Muscle of arm (tissue), 14 donors: ENCODE measurements around the gene UBL5. TPM values are rescaled to one million over a fixed set of nuclear protein-coding genes. Genes with fewer than 3 reads are reported as not detected.
"Not testable (repeated sequence)": the region's sequence is repeated elsewhere in the genome, so short reads cannot be mapped to it uniquely, and the experiment has no call there.

Source experiments
- DNase-seq: peaks from one replicate; pipeline ENCODE4 v3.0.0-alpha.2; 2013
- long read RNA-seq, 11 donors: transcript quantifications; one replicate each; lab custom pipeline, GENCODE V29; 2026
- polyA plus RNA-seq, 12 donors: library from polyadenylated mRNA; unstranded; fragments of 120-200 nt; gene quantifications; one replicate each; pipeline ENCODE4 v1.2.1, GENCODE V29; 2013; ENCODE audit not compliant: insufficient read length in 12 of 12

UBL5 gene
- polyA plus RNA-seq: 100 to 1,000 TPM in 11 of 12 donors, not detected in 1; 111 to 252 (median 182) TPM
- long read RNA-seq, donor 1, transcript UBL5-202 (5 exons, 432 nt): major isoform, 224 of 278 reads
- long read RNA-seq, donor 1, transcript UBL5-201 (5 exons, 513 nt): minor isoform, 17 of 278 reads
- long read RNA-seq, donor 1, partial matches to known transcripts: 35 of 278 reads
- long read RNA-seq, donor 1, other reads (novel, unspliced or antisense): 0 of 278 reads
- long read RNA-seq, donor 2, transcript UBL5-201 (5 exons, 513 nt): minor isoform, 29 of 249 reads
- long read RNA-seq, donor 2, transcript UBL5-202 (5 exons, 432 nt): major isoform, 169 of 249 reads
- long read RNA-seq, donor 2, partial matches to known transcripts: 49 of 249 reads
- long read RNA-seq, donor 2, other reads (novel, unspliced or antisense): 0 of 249 reads
- long read RNA-seq, donor 3, transcript UBL5-202 (5 exons, 432 nt): major isoform, 100 of 127 reads
- long read RNA-seq, donor 3, transcript UBL5-201 (5 exons, 513 nt): minor isoform, 19 of 127 reads
- long read RNA-seq, donor 3, partial matches to known transcripts: 8 of 127 reads
- long read RNA-seq, donor 3, other reads (novel, unspliced or antisense): 0 of 127 reads
- long read RNA-seq, donor 4, transcript UBL5-202 (5 exons, 432 nt): major isoform, 69 of 88 reads
- long read RNA-seq, donor 4, partial matches to known transcripts: 12 of 88 reads
- long read RNA-seq, donor 4, other reads (novel, unspliced or antisense): 0 of 88 reads
- long read RNA-seq, donor 5, transcript UBL5-202 (5 exons, 432 nt): major isoform, 189 of 232 reads
- long read RNA-seq, donor 5, transcript UBL5-201 (5 exons, 513 nt): minor isoform, 25 of 232 reads
- long read RNA-seq, donor 5, partial matches to known transcripts: 16 of 232 reads
- long read RNA-seq, donor 5, other reads (novel, unspliced or antisense): 0 of 232 reads
- long read RNA-seq, donor 6, transcript UBL5-202 (5 exons, 432 nt): major isoform, 104 of 145 reads
- long read RNA-seq, donor 6, transcript UBL5-201 (5 exons, 513 nt): minor isoform, 13 of 145 reads
- long read RNA-seq, donor 6, partial matches to known transcripts: 24 of 145 reads
- long read RNA-seq, donor 6, other reads (novel, unspliced or antisense): 0 of 145 reads
- long read RNA-seq, donor 7, transcript UBL5-202 (5 exons, 432 nt): major isoform, 88 of 108 reads
- long read RNA-seq, donor 7, transcript UBL5-201 (5 exons, 513 nt): minor isoform, 8 of 108 reads
- long read RNA-seq, donor 7, partial matches to known transcripts: 11 of 108 reads
- long read RNA-seq, donor 7, other reads (novel, unspliced or antisense): 0 of 108 reads
- long read RNA-seq, donor 8, transcript UBL5-201 (5 exons, 513 nt): minor isoform, 14 of 181 reads
- long read RNA-seq, donor 8, transcript UBL5-202 (5 exons, 432 nt): major isoform, 152 of 181 reads
- long read RNA-seq, donor 8, partial matches to known transcripts: 14 of 181 reads
- long read RNA-seq, donor 8, other reads (novel, unspliced or antisense): 0 of 181 reads
- long read RNA-seq, donor 9, transcript UBL5-202 (5 exons, 432 nt): major isoform, 125 of 152 reads
- long read RNA-seq, donor 9, transcript UBL5-201 (5 exons, 513 nt): minor isoform, 13 of 152 reads
- long read RNA-seq, donor 9, partial matches to known transcripts: 12 of 152 reads
- long read RNA-seq, donor 9, other reads (novel, unspliced or antisense): 0 of 152 reads
- long read RNA-seq, donor 10, transcript UBL5-202 (5 exons, 432 nt): major isoform, 110 of 132 reads
- long read RNA-seq, donor 10, transcript UBL5-201 (5 exons, 513 nt): minor isoform, 8 of 132 reads
- long read RNA-seq, donor 10, partial matches to known transcripts: 13 of 132 reads
- long read RNA-seq, donor 10, other reads (novel, unspliced or antisense): 0 of 132 reads
- long read RNA-seq, donor 11, transcript UBL5-202 (5 exons, 432 nt): major isoform, 230 of 289 reads
- long read RNA-seq, donor 11, transcript UBL5-201 (5 exons, 513 nt): minor isoform, 14 of 289 reads
- long read RNA-seq, donor 11, partial matches to known transcripts: 39 of 289 reads
- long read RNA-seq, donor 11, other reads (novel, unspliced or antisense): 0 of 289 reads

DNA sequence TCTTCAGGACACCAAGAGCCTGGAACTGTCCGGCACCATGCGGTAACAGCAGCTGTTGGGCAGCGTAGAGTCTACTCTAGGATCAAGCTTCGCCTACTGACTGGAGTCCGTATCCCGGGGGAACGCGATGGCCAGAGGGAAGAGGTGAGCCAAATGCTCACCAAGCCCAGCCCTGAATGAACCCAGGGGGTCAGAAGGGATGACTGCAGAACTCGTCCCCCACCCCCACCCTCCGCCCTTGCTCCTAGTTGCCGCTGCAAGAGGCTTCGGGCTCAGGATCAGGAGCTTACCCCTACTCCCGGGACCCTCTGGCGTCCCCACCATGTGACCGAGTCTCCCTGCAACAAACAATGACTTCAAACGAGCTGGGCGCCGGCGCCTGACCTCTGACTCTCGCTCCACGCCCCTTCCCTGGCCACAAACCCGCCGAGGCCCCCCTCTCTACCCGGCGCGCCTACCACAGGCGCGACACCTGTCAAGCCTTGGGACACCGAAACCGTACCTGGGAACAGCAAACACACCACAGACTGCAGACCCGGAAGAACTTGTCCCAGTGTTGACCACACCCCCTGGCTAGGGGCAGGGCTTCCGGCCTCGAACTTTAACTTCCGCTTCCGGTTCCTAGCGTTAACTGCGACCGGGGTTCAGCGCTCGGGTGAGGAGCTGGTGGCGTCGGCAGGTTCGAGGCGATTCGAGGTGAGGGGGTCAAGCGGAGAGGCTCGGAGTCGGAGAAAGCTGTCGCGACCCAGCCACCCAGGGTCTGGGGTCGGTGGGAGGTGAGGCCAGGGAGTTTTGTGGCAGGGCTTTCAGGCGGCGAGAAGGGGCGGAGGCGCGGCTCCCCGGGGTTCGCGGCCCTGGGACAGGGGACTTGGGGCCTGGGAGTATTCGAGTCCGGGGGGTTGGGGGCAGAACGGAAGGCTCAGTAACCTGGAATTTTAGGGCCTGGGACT lies at the start of gene UBL5:
TSS of gene UBL5 (plus strand) at position 630 of the 950 bp plus-strand sequence. CDS start 420 bp downstream, outside the sequence.
- peak; percentile 91 for DNase-seq

DNA sequence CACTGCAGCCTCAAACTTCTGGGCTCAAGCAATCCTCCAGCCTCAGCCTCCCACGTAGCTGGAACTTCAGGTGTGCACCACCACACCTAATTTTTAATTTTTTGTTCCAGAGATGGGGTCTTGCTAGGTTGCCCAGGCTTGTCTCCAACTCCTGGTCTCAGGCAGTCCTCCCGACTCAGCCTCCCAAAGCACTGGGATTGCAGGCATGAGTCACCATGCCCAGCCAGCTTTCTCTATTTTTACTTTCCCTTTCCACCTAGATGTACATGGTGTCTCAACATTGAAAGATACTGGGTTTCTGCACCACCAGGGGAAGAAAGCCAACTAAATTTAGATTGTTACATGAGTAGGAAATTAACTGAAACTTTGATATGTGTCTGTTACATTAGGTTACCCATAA lies 45.4 kb upstream of the UBL5 start:
- DNase-seq: no peak

DNA sequence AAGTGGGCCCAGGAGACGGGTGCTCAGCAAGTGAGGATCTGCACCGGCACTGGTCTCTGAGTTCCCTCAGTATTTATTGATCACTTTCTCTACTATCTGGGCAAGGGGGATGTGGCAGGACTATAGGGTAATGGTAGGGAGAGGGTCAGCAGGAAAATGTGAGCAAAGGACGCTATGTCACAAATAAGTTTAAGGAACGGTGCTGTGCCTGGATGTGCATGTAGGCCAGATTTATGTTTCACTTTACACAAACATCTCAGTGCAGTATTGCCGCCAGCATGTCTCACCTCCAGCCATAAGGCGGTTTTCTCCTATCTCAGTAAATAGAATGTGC lies 43.6 kb upstream of the UBL5 start:
- not testable (repeated sequence) for DNase-seq

DNA sequence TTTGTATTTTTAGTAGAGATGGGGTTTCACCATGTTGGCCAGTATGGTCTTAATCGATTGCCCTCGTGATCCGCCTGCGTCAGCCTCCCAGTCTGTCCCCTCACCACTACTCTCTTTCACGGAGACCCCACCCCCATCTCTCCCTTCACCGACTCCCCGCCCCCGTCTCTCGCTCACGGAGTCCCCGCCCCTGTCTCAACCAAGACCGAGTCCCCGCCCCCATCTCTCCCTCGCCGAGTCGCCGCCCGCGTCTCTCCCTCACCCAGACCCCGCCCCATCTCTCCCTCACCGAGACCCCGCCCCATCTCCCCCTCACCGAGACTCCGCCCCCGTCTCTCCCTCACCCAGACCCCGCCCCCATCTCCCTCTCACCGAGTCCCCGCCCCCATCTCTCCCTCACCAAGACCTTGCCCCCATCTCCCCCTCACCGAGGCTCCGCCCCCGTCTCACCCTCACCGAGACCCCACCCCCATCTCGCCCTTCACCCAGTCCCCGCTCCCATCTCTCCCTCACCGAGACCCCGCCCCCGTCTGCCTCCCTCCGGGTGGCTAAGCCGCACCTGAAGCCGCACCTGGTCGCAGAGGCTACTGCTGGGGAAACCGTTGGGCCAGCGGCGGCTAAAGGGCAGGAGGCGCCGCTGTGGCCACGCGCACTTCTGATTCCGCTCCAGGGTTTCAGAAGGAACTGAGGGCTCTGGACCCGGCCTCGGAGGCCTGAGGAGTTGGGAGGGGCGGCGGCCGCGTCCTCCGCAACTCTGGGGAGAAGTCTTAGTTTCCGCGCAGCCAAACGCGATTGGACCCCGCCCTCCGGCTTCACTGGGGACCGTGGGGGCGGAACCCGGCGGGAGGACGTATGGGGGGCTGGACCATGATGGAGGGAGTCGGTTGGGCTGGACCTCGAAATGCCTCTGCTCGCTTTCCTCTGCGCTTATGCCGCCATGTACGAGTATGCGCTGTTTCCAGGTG lies 42.1 kb upstream of the UBL5 start:
- DNase-seq: peak; percentile 96

DNA sequence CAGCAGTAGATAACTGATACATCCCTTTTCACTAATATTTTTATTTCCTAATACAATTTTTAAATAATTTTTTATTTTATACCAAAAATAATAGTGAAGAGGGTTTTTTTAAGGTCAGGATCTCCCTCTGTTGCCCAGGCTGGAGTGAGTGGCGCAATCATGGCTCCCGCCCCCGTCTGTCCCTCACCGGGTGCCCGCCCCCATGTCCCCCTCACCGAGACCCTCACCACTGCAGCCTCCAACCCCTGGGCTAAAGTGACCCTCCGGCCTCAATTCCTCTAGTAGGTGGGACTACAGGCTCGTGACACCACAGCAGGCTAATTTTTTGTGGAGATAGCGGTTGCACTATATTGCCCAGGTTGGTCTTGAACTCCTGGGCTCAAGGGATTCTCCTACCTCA lies 41.4 kb upstream of the UBL5 start:
- no peak for DNase-seq

DNA sequence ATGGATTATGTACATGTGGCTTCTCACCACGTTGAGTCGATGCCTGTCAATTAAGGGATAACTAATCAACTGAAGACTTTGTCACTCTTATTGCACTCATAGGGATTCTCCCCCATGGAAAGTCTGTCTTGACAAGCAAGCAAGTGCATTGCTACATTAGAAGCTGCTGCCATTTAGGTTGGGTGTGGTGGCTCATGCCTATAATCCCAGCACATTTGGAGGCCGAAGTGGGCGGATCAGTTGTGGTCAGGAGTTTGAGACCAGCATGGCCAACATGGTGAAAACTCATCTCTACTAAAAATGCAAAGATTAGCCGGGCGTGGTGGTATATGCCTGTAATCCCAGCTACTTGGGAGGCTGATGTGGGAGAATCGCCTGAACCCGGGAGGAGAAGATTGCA lies 40.9 kb upstream of the UBL5 start:
- DNase-seq: no peak

DNA sequence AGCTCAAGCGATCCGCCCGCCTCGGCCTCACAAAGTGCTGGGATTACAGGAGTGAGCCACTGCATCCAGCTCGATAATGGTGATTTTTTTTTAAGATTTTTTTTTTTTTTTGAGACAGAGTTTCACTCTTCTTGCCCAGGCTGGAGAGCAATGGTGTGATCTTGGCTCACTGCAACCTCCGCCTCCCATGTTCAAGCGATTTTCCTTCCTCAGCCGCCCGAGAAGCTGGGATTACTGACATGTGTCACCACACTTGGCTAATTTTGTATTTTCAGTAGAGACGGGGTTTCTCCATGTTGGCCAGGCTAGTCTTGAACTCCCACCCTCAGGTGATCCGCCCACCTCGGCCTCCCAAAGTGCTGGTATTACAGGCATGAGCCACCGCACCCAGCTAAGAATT lies 39.1 kb upstream of the UBL5 start:
- DNase-seq: not testable (repeated sequence)

DNA sequence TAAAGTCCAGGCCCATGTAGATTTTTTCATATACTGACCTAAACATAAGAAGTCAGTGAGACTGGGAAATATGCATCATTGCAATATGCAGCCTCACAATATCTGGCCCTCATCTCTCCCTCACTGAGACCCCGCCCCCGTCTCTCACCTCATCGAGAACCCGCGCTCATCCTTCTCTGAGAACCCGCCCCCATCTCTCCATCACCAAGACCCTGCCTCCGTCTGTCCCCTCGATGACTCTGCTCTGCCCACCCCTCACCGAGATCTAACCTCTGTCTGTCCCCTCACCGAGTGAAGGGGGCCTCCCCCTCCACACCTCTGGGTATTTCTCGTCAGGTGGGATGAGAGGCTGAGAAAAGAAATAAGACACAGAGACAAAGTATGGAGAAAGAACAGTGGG lies 38.7 kb upstream of the UBL5 start:
- DNase-seq: no peak

DNA sequence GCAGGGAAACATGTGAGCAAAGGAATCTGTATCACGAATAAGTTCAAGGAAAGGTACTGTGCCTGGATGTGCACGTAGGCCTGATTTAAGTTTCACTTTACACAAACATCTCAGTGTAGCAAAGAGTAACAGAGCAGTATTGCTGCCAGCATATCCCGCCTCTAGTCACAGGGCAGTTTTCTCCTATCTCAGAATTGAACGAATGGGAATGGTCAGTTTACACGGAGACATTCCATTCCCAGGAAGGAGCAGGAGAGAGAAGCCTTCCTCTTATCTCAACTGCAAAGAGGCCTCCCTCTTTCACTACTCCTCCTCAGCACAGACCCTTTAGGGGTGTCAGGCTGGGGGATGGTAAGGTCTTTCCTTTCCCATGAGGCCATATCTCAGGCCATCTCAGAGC lies 38.1 kb upstream of the UBL5 start:
- not testable (repeated sequence) for DNase-seq

DNA sequence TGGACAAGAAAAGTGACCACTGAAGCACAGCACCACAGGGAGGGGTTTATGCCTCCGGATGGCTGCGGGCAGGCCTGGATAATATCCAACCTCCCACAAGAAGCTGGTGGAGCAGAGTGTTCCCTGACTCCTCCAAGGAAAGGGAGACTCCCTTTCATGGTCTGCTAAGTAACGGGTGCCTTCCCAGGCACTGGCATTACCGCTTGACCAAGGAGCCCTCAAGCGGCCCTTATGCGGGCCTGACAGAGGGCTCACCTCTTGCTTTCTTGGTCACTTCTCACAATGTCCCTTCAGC lies 36.7 kb upstream of the UBL5 start:
- not testable (repeated sequence) for DNase-seq

DNA sequence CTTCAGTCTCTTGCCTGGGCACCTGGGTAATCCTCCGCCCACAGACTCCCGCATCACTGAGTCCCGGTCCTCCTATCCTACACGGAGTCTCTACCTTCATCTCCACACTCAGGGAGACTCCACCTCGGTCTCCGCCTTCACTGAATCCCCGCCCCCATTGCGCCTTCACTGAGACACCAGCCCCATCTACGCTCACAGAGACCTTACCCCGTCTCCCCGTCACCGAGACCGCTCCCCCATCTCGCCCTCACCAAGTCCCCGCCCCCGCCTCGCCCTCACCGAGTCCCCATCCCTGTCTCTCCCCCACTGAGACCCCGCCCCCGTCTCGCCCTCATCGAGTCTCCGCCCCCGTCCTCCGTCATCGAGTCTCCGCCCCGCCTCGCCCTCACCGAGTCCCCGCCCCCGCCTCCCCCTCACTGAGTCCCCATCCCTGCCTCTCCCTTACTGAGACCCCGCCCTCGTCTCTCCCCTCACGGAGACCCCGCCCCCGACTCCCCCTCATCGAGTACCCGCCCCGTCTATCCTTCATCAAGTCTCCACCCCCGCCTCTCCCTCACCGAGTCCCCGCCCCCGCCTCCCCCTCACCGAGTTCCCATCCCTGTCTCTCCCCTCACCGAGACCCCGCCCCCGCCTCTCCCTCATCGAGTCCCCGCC lies 36.0 kb upstream of the UBL5 start:
- DNase-seq: peak; percentile 95

DNA sequence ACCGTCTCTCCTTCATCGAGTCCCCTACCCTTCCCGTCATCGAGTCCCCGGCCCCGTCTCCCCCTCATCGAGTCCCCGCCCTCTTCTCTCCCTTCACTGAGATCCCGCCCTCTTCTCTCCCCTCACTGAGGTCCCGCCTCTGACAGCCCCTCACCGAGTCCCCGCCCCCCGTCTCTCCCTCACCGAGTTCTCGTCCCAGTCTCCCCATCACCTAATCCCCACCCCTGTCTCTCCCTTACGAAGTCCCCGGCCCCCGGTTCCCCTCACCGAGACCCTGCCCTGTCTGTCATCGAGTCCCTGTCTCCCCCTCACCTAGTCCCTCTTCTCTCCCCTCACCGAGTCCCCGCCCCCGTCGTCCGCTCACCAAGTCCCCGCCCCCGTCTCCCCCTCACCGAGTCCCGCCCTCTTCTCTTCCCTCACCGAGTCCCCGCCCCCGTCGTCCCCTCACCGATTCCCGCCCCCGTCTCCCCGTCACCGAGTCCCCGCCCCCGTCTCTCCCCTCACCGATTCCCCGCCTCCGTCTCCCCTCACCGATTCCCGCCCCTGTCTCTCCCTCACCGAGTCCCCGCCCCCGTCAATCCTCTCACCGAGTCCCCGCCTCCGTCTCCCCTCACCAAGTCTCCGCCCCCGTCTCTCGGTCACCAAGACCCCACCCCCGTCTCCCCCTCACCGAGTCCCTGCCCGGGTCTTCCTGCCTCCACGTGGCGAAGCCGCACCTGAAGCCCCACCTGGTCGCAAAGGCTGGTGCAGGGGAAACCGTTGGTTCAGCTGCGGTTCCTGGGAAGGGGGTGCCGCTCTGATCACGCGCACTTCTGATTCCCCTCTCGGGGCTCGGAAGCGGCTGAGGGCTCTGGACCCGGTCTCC lies 35.3 kb upstream of the UBL5 start:
- peak; percentile 96 for DNase-seq

DNA sequence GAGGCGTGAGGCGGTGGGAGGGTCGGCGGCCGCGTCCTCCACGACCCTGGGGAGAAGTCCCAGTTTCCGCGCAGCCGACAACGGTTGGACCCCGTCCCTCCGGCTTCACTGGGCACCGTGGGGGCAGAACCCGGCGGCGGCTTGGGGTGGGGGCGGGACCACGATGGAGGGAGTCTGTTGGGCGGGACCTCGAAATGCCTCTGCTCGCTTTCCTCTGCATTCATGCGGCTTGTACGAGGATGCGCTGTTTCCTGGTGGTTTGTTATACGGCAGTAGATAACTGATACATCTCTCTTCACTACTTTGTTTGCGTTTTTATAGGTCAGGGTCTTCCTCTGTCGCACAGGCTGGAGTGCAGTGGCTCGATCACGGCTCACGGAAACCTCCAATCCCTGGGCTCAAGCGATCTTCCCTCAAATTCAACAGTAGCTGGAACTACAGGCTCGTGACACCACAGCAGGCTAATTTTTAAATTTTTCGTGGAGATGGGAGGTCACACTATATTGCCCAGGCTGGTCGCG lies 34.6 kb upstream of the UBL5 start:
- no peak for DNase-seq

DNA sequence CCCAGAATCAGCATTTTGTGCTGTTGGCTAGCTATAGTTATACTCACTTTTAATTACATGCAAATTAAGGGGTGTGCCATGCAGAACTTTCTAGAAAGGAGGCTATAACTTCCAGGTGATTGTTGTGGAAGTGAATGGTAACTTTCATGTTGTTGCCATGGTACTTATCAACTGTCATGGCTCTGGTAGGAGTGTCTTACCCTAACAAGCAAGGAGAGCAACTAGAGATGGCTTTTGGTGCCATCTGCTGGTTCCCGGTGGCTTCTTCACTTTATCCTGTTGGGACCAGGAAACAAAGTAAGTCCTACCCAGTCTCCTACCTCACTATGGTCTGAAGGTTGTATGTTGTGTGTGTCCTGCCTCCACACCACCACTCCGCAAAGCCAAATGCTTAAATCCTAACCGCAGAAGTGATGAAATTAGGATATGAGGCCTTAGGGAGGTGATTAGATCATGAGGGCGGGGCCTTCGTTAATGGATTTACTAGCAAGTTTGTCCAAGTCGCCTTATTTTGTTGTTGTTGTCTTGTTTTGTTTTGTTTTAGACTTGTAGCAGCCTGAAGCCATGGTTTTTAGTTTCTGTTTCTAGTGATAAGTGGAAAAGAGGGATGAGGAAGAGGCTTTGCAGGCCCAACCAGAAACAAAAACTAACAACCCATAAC lies 31.5 kb upstream of the UBL5 start:
- DNase-seq: peak; percentile 81

DNA sequence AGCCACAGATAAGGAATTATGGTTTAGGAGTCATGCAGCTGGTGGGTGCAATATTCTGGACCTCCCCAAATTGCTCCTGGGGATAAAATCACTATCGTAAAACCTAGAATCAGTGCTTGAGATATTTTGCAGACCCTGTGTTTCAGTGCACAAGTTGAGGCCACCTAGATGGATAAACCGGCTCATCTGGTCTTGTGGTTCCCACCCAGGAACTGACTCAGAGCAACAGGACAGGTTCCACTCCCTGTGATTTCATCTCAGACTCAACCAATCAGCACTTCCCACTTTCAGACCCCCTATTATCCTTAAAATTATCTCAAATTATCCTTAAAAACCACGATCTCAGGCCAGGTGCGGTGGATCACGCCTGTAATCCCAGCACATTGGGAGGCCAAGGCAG lies 29.8 kb upstream of the UBL5 start:
- no peak for DNase-seq

DNA sequence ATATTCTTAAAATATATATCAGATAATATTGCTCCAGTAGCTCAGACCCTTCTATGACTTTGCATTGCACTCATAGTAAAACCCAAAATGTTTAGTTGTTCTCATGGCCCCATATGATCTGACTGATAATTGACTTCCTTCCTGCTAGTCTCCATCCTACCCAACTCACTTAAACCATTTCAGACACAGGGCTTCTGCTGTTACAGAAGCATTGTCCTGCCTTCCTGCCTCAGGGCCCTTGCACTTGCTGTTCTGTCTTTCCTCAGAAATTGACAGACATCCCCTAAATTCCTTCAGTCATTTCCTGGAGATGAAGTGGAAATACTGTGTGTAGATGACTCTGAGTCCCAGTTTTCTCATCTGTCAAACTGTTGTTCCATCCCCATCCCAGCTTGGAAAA lies 28.6 kb upstream of the UBL5 start:
- no peak for DNase-seq
